ENCODE results near the gene SLC27A1. TPM values are rescaled to one million over a fixed set of nuclear protein-coding genes. Genes with fewer than 3 reads are reported as not detected.
A peak's percentile ranks its signal among the peaks of the same experiment; 100 is the strongest.

Gene SLC27A1
- polyA plus RNA-seq (ENCODE audit: low read depth in 6 of 6), result 1 to 10 TPM in 5 of 6 donors, not detected in 1; 1.3 to 3.1 (median 2.3) TPM

GRCh38 chr19:17470068-17470841, at the start of gene SLC27A1:
SLC27A1 (plus strand) TSS chr19:17470524; CDS start chr19:17470541, 17 bp downstream.
- H3K9me3 Mint-ChIP-seq, result no peaks in the 10 kb centered on the region
- peak within 1 kb of the TSS; percentile 89 to 100 (median 95) for H3K4me3 Mint-ChIP-seq
- peaks cover 25 to 35% (median 26%) of the 10 kb centered on the region in 3 donors for H3K4me1 Mint-ChIP-seq
- H3K27me3 Mint-ChIP-seq, result no peaks in the 10 kb centered on the region
- peak; percentile 88 for DNase-seq
- ATAC-seq (ENCODE audit: low read depth in 2 of 2), result peak; percentile 68 to 72
- H3K27ac Mint-ChIP-seq, result peak within 1 kb of the TSS; percentile 67 to 95 (median 93)
- no peaks in the 10 kb centered on the region for H3K36me3 Mint-ChIP-seq

- Mint-ChIP-seq H3K9me3 (no peaks in the 10 kb centered on the region), H3K27ac (no peak overlapping the region), H3K4me3 (peak overlapping the region in 4 of 8 donors; percentile 20 to 56 (median 46)), H3K27me3 (no peaks in the 10 kb centered on the region), H3K36me3 (peaks cover 0 to 12% of the 10 kb centered on the region in 2 donors), H3K4me1 (peaks cover 16 to 21% (median 18%) of the 10 kb centered on the region in 3 donors)
- DNase-seq, result no peak
- ATAC-seq (ENCODE audit: low read depth in 2 of 2), result no peak
Measured at GRCh38 chr19:17421942-17422341, 48.4 kb upstream of the SLC27A1 start.

GRCh38 chr19:17423429-17424208, 46.7 kb upstream of the SLC27A1 start:
- Mint-ChIP-seq H3K27ac (peak overlapping the region in 2 of 6 donors; percentile 4 to 41), H3K4me1 (peaks cover 16 to 19% (median 16%) of the 10 kb centered on the region in 3 donors), H3K27me3 (no peaks in the 10 kb centered on the region), H3K36me3 (peaks cover 0 to 9% of the 10 kb centered on the region in 2 donors), H3K4me3 (no peak overlapping the region), H3K9me3 (no peaks in the 10 kb centered on the region)
- no peak for DNase-seq
- no peak for ATAC-seq (ENCODE audit: low read depth in 2 of 2)

- peaks cover 10 to 16% (median 10%) of the 10 kb centered on the region in 3 donors for H3K4me1 Mint-ChIP-seq
- ATAC-seq (ENCODE audit: low read depth in 2 of 2) (peak; percentile 47 to 50), DNase-seq (no peak)
- H3K27me3 Mint-ChIP-seq, result no peaks in the 10 kb centered on the region
- peaks cover 0 to 9% of the 10 kb centered on the region in 2 donors for H3K36me3 Mint-ChIP-seq
- H3K9me3 Mint-ChIP-seq, result no peaks in the 10 kb centered on the region
- H3K27ac Mint-ChIP-seq, result peak overlapping the region in 2 of 6 donors; percentile 18 to 77
- H3K4me3 Mint-ChIP-seq, result no peak overlapping the region
Measured at GRCh38 chr19:17424743-17425365, 45.5 kb upstream of the SLC27A1 start.

- Mint-ChIP-seq H3K9me3 (no peaks in the 10 kb centered on the region), H3K4me3 (no peak overlapping the region), H3K27ac (peak overlapping the region in 1 of 6 donors; percentile 86), H3K36me3 (no peaks in the 10 kb centered on the region), H3K27me3 (no peaks in the 10 kb centered on the region), H3K4me1 (peaks cover 0 to 3% (median 1%) of the 10 kb centered on the region in 3 donors)
- DNase-seq, result no peak
- ATAC-seq (ENCODE audit: low read depth in 2 of 2), result no peak
Measured at GRCh38 chr19:17429641-17430113, 40.6 kb upstream of the SLC27A1 start.

- H3K36me3 Mint-ChIP-seq, result no peaks in the 10 kb centered on the region
- no peak overlapping the region for H3K4me3 Mint-ChIP-seq
- no peak overlapping the region for H3K27ac Mint-ChIP-seq
- DNase-seq (no peak), ATAC-seq (ENCODE audit: low read depth in 2 of 2) (no peak)
- H3K4me1 Mint-ChIP-seq, result no peaks in the 10 kb centered on the region
- peaks cover 0 to 1% (median 0%) of the 10 kb centered on the region in 7 donors for H3K9me3 Mint-ChIP-seq
- H3K27me3 Mint-ChIP-seq, result no peaks in the 10 kb centered on the region
Measured at GRCh38 chr19:17431417-17431816, 38.9 kb upstream of the SLC27A1 start.

DNA sequence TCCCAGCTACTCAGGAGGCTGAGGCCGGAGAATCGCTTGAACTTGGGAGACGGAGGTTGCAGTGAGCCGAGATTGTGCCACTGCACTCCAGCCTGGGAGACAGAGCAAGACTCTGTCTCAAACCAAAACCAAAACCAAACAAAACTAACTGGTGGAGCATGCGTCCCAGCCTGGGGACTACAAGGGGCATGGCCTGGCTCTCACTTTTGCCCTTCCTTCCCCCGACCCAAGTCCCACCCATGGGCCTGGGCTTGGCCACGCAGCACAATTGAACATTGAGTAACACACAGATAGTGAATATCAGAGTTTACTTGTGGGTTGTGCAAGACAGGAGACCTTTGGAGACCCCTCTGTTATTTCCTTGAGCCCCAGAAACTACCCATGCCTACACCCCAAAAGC, 35.1 kb upstream of the SLC27A1 start:
- H3K9me3 Mint-ChIP-seq, result peaks cover 0 to 1% (median 0%) of the 10 kb centered on the region in 7 donors
- H3K4me3 Mint-ChIP-seq, result no peak overlapping the region
- no peaks in the 10 kb centered on the region for H3K36me3 Mint-ChIP-seq
- ATAC-seq (ENCODE audit: low read depth in 2 of 2) (no peak), DNase-seq (no peak)
- peaks cover 0 to 5% (median 0%) of the 10 kb centered on the region in 3 donors for H3K27me3 Mint-ChIP-seq
- no peak overlapping the region for H3K27ac Mint-ChIP-seq
- no peaks in the 10 kb centered on the region for H3K4me1 Mint-ChIP-seq

DNA sequence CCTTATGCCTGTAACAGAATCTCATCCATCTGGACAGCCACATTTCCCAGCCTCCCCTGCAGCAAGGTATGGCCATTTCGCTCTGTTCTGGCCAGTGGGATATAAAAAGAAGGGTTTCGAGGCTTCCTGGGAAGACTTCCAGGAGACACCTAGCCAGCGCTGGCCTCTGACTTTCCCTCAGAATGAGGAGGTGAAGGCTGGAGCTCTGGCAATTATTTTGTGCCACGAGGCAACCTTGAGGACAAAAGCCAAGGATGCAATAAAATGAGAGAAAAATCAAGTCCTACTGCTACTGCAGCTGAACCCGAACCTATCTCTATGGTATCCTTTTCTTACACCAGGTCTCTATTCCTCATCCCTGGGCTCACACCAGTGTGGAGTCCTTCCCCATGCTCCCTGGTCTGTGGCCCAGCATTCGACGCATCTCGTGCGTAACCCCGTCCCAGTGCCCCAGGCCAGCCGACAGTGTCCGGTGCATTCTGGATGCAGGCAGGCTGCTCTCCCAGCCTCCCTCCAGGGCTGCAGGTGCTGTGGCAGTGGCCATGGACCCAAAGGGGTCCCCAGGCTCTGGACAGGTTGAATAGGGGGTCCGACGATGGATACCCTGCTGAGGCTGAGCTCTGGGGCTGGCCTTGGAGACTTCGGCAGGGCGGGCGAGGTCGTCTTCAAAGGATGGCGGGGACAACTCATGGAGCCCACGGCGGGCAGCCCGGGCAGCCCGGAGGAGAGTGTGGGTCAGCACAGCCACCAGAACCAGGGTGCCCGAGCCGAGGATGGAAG, 34.0 kb upstream of the SLC27A1 start:
- no peak for DNase-seq
- H3K36me3 Mint-ChIP-seq, result no peaks in the 10 kb centered on the region
- no peak overlapping the region for H3K4me3 Mint-ChIP-seq
- no peak for ATAC-seq (ENCODE audit: low read depth in 2 of 2)
- H3K4me1 Mint-ChIP-seq, result no peaks in the 10 kb centered on the region
- peaks cover 0 to 5% (median 0%) of the 10 kb centered on the region in 3 donors for H3K27me3 Mint-ChIP-seq
- H3K9me3 Mint-ChIP-seq, result peaks cover 0 to 2% (median 1%) of the 10 kb centered on the region in 7 donors
- H3K27ac Mint-ChIP-seq, result no peak overlapping the region

- DNase-seq, result no peak
- H3K4me1 Mint-ChIP-seq, result no peaks in the 10 kb centered on the region
Measured at GRCh38 chr19:17436874-17437267, 33.5 kb upstream of the SLC27A1 start.

GRCh38 chr19:17441241-17442021, 28.9 kb upstream of the SLC27A1 start:
- no peak for DNase-seq
- peaks cover 0 to 9% (median 5%) of the 10 kb centered on the region in 7 donors for H3K9me3 Mint-ChIP-seq
- H3K27me3 Mint-ChIP-seq, result peaks cover 0 to 5% (median 0%) of the 10 kb centered on the region in 3 donors
- H3K4me3 Mint-ChIP-seq, result no peak overlapping the region
- peak; percentile 34 to 55 for ATAC-seq (ENCODE audit: low read depth in 2 of 2)
- H3K27ac Mint-ChIP-seq, result peak overlapping the region in 2 of 6 donors; percentile 42 to 44
- H3K36me3 Mint-ChIP-seq, result no peaks in the 10 kb centered on the region
- no peaks in the 10 kb centered on the region for H3K4me1 Mint-ChIP-seq

More at GRCh38 chr19:17436874-17437267, 33.5 kb upstream of the SLC27A1 start:
- H3K27me3 Mint-ChIP-seq, result peaks cover 0 to 5% (median 0%) of the 10 kb centered on the region in 3 donors
- H3K4me3 Mint-ChIP-seq, result peak overlapping the region in 1 of 8 donors; percentile 53
- H3K36me3 Mint-ChIP-seq, result no peaks in the 10 kb centered on the region
- no peak for ATAC-seq (ENCODE audit: low read depth in 2 of 2)
- peaks cover 0 to 8% (median 5%) of the 10 kb centered on the region in 7 donors for H3K9me3 Mint-ChIP-seq
- no peak overlapping the region for H3K27ac Mint-ChIP-seq

DNA sequence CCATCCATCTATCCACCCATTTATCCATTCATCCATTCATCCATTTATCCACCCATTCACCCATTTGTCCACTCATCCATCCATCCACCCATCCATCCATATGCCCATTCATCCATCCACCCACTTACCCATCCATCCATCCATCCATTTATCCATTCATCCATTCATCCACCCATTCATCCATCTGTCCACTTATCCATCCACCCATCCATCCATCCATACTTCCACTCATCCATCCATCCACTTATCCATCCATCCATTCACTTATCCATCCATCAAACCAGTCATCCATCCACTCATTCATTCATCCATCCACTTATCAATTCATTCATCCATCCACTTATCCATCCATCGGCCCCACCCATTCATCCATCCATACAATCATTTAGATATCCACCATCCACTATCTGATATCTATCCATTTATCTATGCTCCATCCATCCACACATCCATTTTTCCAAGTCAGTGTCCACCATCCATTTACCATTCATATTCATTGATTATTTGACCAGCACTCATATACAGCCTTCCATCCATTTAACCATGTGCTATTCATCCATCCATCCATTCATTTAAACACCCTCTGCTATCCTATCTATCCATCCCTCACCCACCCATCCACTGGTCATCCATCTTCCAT, 24.7 kb upstream of the SLC27A1 start:
- H3K27me3 Mint-ChIP-seq, result peaks cover 8 to 19% (median 18%) of the 10 kb centered on the region in 3 donors
- no peak overlapping the region for H3K27ac Mint-ChIP-seq
- H3K36me3 Mint-ChIP-seq, result no peaks in the 10 kb centered on the region
- H3K4me3 Mint-ChIP-seq, result no peak overlapping the region
- peaks cover 5% of the 10 kb centered on the region in 3 donors for H3K4me1 Mint-ChIP-seq
- peaks cover 0 to 9% (median 5%) of the 10 kb centered on the region in 7 donors for H3K9me3 Mint-ChIP-seq
- DNase-seq (no peak), ATAC-seq (ENCODE audit: low read depth in 2 of 2) (no peak)
